Liver (tissue), 9 donors: ENCODE data around the gene ARL2. TPM values are rescaled to one million over a fixed set of nuclear protein-coding genes. Genes with fewer than 3 reads are reported as not detected.
"Not testable (repeated sequence)": the region's sequence is repeated elsewhere in the genome, so short reads cannot be mapped to it uniquely, and the experiment has no call there.

ENCODE experiments used
- DNase-seq: peaks from one replicate; pipeline ENCODE4 v3.0.0-alpha.2; 2017; ENCODE audit warnings: low spot score
- H3K27ac ChIP-seq, 2 donors: one replicate each; pipeline ENCODE4 v1.7.0; 2013; ENCODE audit warnings: inconsistent platforms in 2 of 2, low read length in 2 of 2, control low read depth in 1 of 2, low read depth in 1 of 2, mild to moderate bottlenecking in 1 of 2
- H3K27me3 ChIP-seq, 4 donors: one replicate each; pipeline versions ENCODE4 v1.6.1 to v1.7.0; 2013; ENCODE audit warnings: low read length in 3 of 4, inconsistent platforms in 1 of 4, mild to moderate bottlenecking in 1 of 4, moderate library complexity in 1 of 4; ENCODE audit not compliant: control insufficient read depth in 4 of 4, insufficient read depth in 4 of 4
- H3K36me3 ChIP-seq, 4 donors: one replicate each; pipeline versions ENCODE4 v1.6.1 to v1.7.0; 2013; ENCODE audit warnings: low read length in 3 of 4, mild to moderate bottlenecking in 3 of 4, low read depth in 1 of 4, moderate library complexity in 1 of 4; ENCODE audit not compliant: control insufficient read depth in 4 of 4, insufficient read depth in 3 of 4
- H3K4me1 ChIP-seq, 4 donors: one replicate each; pipeline versions ENCODE4 v1.6.1 to v1.7.0; 2013; ENCODE audit warnings: low read length in 3 of 4, mild to moderate bottlenecking in 3 of 4, moderate library complexity in 1 of 4; ENCODE audit not compliant: control insufficient read depth in 4 of 4, insufficient read depth in 4 of 4
- H3K4me3 ChIP-seq, 3 donors: one replicate each; pipeline versions ENCODE4 v1.6.1 to v1.7.0; 2013; ENCODE audit warnings: low read length in 3 of 3, control low read depth in 1 of 3, low read depth in 1 of 3, mild to moderate bottlenecking in 1 of 3
- H3K9ac ChIP-seq, 2 donors: one replicate each; pipeline ENCODE4 v1.7.0; 2013; ENCODE audit warnings: low read length in 2 of 2, mild to moderate bottlenecking in 2 of 2, moderate library complexity in 2 of 2, control low read depth in 1 of 2, low read depth in 1 of 2
- H3K9me3 ChIP-seq, 4 donors: one replicate each; pipeline versions ENCODE4 v1.6.1 to v1.7.0; 2013; ENCODE audit warnings: low read length in 3 of 4; ENCODE audit not compliant: control insufficient read depth in 4 of 4
- ATF3 ChIP-seq: IDR thresholded peaks from 2 replicates; pipeline ENCODE4 v1.6.1; 2016; ENCODE audit warnings: antibody characterized with exemption
- CTCF ChIP-seq: fragments of 150-350 bp; IDR thresholded peaks from 2 replicates; pipeline ENCODE4 v1.5.1; 2017; ENCODE audit warnings: improper control_type of control experiment, low read depth, low read length; ENCODE audit not compliant: missing input control
- FOXA1 ChIP-seq: IDR thresholded peaks from 2 replicates; pipeline ENCODE4 v1.6.1; 2016; ENCODE audit warnings: antibody characterized with exemption
- FOXA2 ChIP-seq: IDR thresholded peaks from 2 replicates; pipeline ENCODE4 v1.6.1; 2016; ENCODE audit warnings: antibody characterized with exemption
- GABPA ChIP-seq, 2 donors: IDR thresholded peaks in 1 of 2; conservative IDR thresholded peaks in 1 of 2; 2 replicates each; pipeline ENCODE4 v1.6.1; 2016; ENCODE audit warnings: antibody characterized with exemption in 2 of 2, mild to moderate bottlenecking in 1 of 2, moderate library complexity in 1 of 2
- HNF4G ChIP-seq: IDR thresholded peaks from 2 replicates; pipeline ENCODE4 v1.6.1; 2016; ENCODE audit warnings: antibody characterized with exemption
- MAX ChIP-seq: IDR thresholded peaks from 2 replicates; pipeline ENCODE4 v1.6.1; 2016; ENCODE audit warnings: antibody characterized with exemption
- NR2F2 ChIP-seq: IDR thresholded peaks from 2 replicates; pipeline ENCODE4 v1.6.1; 2016; ENCODE audit warnings: antibody characterized with exemption
- RAD21 ChIP-seq, 2 donors: IDR thresholded peaks; 2 replicates each; pipeline ENCODE4 v1.6.1; 2016; ENCODE audit warnings: antibody characterized with exemption in 2 of 2, mild to moderate bottlenecking in 2 of 2
- REST ChIP-seq: IDR thresholded peaks from 2 replicates; pipeline ENCODE4 v1.6.1; 2016; ENCODE audit warnings: antibody characterized with exemption, mild to moderate bottlenecking
- SP1 ChIP-seq: IDR thresholded peaks from 2 replicates; pipeline ENCODE4 v1.6.1; 2018; ENCODE audit warnings: antibody characterized with exemption, mild to moderate bottlenecking
- TAF1 ChIP-seq: conservative IDR thresholded peaks from 2 replicates; pipeline ENCODE4 v1.6.1; 2016; ENCODE audit warnings: antibody characterized with exemption, mild to moderate bottlenecking
- ZBTB33 ChIP-seq: IDR thresholded peaks from 2 replicates; pipeline ENCODE4 v1.6.1; 2016; ENCODE audit warnings: antibody characterized with exemption
- WGBS: extraction: QIAGEN DNeasy Blood & Tissue Kit; methylation state at CpG from one replicate; pipeline ENCODE4 v1.1.7; 2013; 5-methylcytosine and 5-hydroxymethylcytosine counted together
- polyA plus RNA-seq, 2 donors: library from polyadenylated mRNA; stranded (reverse) in 1 of 2; unstranded in 1 of 2; fragments of 200-250 nt in 1 of 2; fragments of >200 nt in 1 of 2; fragmentation: Nextera tagmentation in 1 of 2; extraction: Ambion mirVana in 1 of 2; gene quantifications; one replicate each; pipeline versions ENCODE4 v1.2.1 to v1.2.3, GENCODE V29; 2013 to 2015
- total RNA-seq, 2 donors: library from RNA; depleted of rRNA; stranded (reverse); fragments of >200 nt; gene quantifications; one replicate each; pipeline ENCODE4 v1.2.3, GENCODE V29; 2014
- donor health status: healthy.
- donor health status: healthy.
- donor health status: healthy.
- donor health status: healthy.
- donor health status: healthy.

The ARL2 gene
- total and polyA plus RNA-seq, 4 donors, result 10.8 to 19.5 (median 15.0) TPM

- H3K36me3 ChIP-seq, result peaks cover 2 to 7% (median 2%) of the 10 kb centered on the region in 4 donors
- no peaks in the 10 kb centered on the region for H3K9me3 ChIP-seq
- no peaks in the 10 kb centered on the region for H3K27me3 ChIP-seq
- H3K4me1 ChIP-seq, result peaks cover 3 to 13% (median 8%) of the 10 kb centered on the region in 4 donors
- H3K9ac ChIP-seq, result no peak overlapping the region
- no peak for DNase-seq
- TF ChIP-seq GABPA (IDR thresholded peaks at IDR 0.05 in 1 of 2, conservative IDR thresholded peaks at IDR 0.05 in 1 of 2) (no peak), ATF3 (no peak), RAD21 (IDR thresholded peaks at IDR 0.05) (no peak), ZBTB33 (no peak), NR2F2 (no peak), FOXA2 (no peak), SP1 (no peak), CTCF (no peak), FOXA1 (no peak), REST (no peak), MAX (no peak), TAF1 (no peak), HNF4G (no peak)
- H3K27ac ChIP-seq, result no peak overlapping the region
- no peak overlapping the region for H3K4me3 ChIP-seq
- WGBS, result 95% methylated on average over 11 of the region's 11 CpGs
Observed at GRCh38 chr11:65021509-65021908, 7.5 kb downstream of the ARL2 start.

GRCh38 chr11:65023502-65023901 is 9.5 kb downstream of the ARL2 start:
- not testable (repeated sequence) for H3K9me3 ChIP-seq, H3K36me3 ChIP-seq, H3K27me3 ChIP-seq, H3K27ac ChIP-seq, DNase-seq, H3K9ac ChIP-seq, H3K4me3 ChIP-seq
- peaks cover 3 to 24% (median 17%) of the 10 kb centered on the region in 4 donors for H3K4me1 ChIP-seq
- WGBS, result 87% methylated on average over 8 of the region's 8 CpGs
